Neuron (in vitro differentiated cells): ENCODE results near the gene FAM72B.
A peak's percentile ranks its signal among the peaks of the same experiment; 100 is the strongest.
"Not testable (repeated sequence)": the region's sequence is repeated elsewhere in the genome, so short reads cannot be mapped to it uniquely, and the experiment has no call there.

Source experiments
- H2AFZ ChIP-seq: one replicate; pipeline ENCODE4 v1.6.1; 2013; ENCODE audit warnings: low read depth, mild to moderate bottlenecking, inconsistent platforms, low read length, moderate library complexity
- H3K27me3 ChIP-seq: one replicate; pipeline ENCODE4 v1.6.1; 2013; ENCODE audit warnings: low read length; ENCODE audit not compliant: insufficient read depth
- H3K36me3 ChIP-seq: one replicate; pipeline ENCODE4 v1.6.1; 2013; ENCODE audit warnings: low read length; ENCODE audit not compliant: insufficient read depth
- H3K4me1 ChIP-seq: one replicate; pipeline ENCODE4 v1.6.1; 2013; ENCODE audit warnings: low read length; ENCODE audit not compliant: insufficient read depth
- H3K4me3 ChIP-seq: 2 replicates; pipeline ENCODE4 v1.5.1; 2013; ENCODE audit warnings: mild to moderate bottlenecking, low read length, moderate library complexity
- H3K9me3 ChIP-seq: one replicate; pipeline ENCODE4 v1.6.1; 2013; ENCODE audit warnings: low read length

FAM72B gene

GRCh38 chr1:121210778-121211177 is 26.6 kb upstream of the FAM72B start:
- not testable (repeated sequence) for H3K36me3 ChIP-seq, H2AFZ ChIP-seq, H3K27me3 ChIP-seq, H3K4me3 ChIP-seq, H3K9me3 ChIP-seq, H3K4me1 ChIP-seq

GRCh38 chr1:121208375-121208774 is 24.2 kb upstream of the FAM72B start:
- H3K36me3 ChIP-seq, H3K4me3 ChIP-seq, H3K27me3 ChIP-seq, H2AFZ ChIP-seq, H3K9me3 ChIP-seq, H3K4me1 ChIP-seq: not testable (repeated sequence)

GRCh38 chr1:121207328-121207727 is 23.2 kb upstream of the FAM72B start:
- H3K4me3 ChIP-seq, H3K27me3 ChIP-seq, H3K4me1 ChIP-seq, H3K9me3 ChIP-seq, H3K36me3 ChIP-seq, H2AFZ ChIP-seq: not testable (repeated sequence)

- not testable (repeated sequence) for H3K36me3 ChIP-seq, H2AFZ ChIP-seq, H3K9me3 ChIP-seq, H3K4me3 ChIP-seq, H3K27me3 ChIP-seq, H3K4me1 ChIP-seq
Observed at GRCh38 chr1:121205786-121206711, 21.9 kb upstream of the FAM72B start.

- H3K4me1 ChIP-seq, H3K27me3 ChIP-seq, H3K9me3 ChIP-seq, H2AFZ ChIP-seq, H3K36me3 ChIP-seq, H3K4me3 ChIP-seq: not testable (repeated sequence)
Observed at GRCh38 chr1:121202986-121203385, 18.8 kb upstream of the FAM72B start.

GRCh38 chr1:121200985-121201981 is 17.1 kb upstream of the FAM72B start:
- H2AFZ ChIP-seq, H3K9me3 ChIP-seq, H3K36me3 ChIP-seq, H3K4me3 ChIP-seq, H3K27me3 ChIP-seq, H3K4me1 ChIP-seq: not testable (repeated sequence)

GRCh38 chr1:121200232-121200631 is 16.1 kb upstream of the FAM72B start:
- not testable (repeated sequence) for H3K4me1 ChIP-seq, H3K4me3 ChIP-seq, H2AFZ ChIP-seq, H3K36me3 ChIP-seq, H3K9me3 ChIP-seq, H3K27me3 ChIP-seq

GRCh38 chr1:121199763-121200162 is 15.6 kb upstream of the FAM72B start:
- H3K27me3 ChIP-seq, H3K4me1 ChIP-seq, H3K36me3 ChIP-seq, H3K4me3 ChIP-seq, H2AFZ ChIP-seq, H3K9me3 ChIP-seq: not testable (repeated sequence)

- H3K4me3 ChIP-seq, H3K4me1 ChIP-seq, H3K27me3 ChIP-seq, H3K9me3 ChIP-seq, H3K36me3 ChIP-seq, H2AFZ ChIP-seq: not testable (repeated sequence)
Observed at GRCh38 chr1:121197095-121197882, 13.1 kb upstream of the FAM72B start.

- not testable (repeated sequence) for H3K9me3 ChIP-seq, H3K36me3 ChIP-seq, H3K27me3 ChIP-seq, H2AFZ ChIP-seq, H3K4me3 ChIP-seq, H3K4me1 ChIP-seq
Observed at GRCh38 chr1:121192512-121192911, 8.4 kb upstream of the FAM72B start.

GRCh38 chr1:121187914-121188313 is 3.8 kb upstream of the FAM72B start:
- not testable (repeated sequence) for H3K27me3 ChIP-seq, H3K4me1 ChIP-seq, H3K36me3 ChIP-seq, H3K9me3 ChIP-seq, H2AFZ ChIP-seq
- H3K4me3 ChIP-seq: peak overlapping the region; percentile 35

GRCh38 chr1:121186191-121186590 is 2.1 kb upstream of the FAM72B start:
- H3K36me3 ChIP-seq, H3K4me3 ChIP-seq, H3K4me1 ChIP-seq, H3K9me3 ChIP-seq, H2AFZ ChIP-seq, H3K27me3 ChIP-seq: not testable (repeated sequence)

GRCh38 chr1:121185140-121185708 is 1.1 kb upstream of the FAM72B start:
- not testable (repeated sequence) for H3K36me3 ChIP-seq, H3K4me1 ChIP-seq, H3K4me3 ChIP-seq

More at GRCh38 chr1:121185140-121185708, 1.1 kb upstream of the FAM72B start:
- not testable (repeated sequence) for H3K27me3 ChIP-seq, H2AFZ ChIP-seq, H3K9me3 ChIP-seq
